ENCODE results near the gene ZNRF3.

Gene ZNRF3

DNA sequence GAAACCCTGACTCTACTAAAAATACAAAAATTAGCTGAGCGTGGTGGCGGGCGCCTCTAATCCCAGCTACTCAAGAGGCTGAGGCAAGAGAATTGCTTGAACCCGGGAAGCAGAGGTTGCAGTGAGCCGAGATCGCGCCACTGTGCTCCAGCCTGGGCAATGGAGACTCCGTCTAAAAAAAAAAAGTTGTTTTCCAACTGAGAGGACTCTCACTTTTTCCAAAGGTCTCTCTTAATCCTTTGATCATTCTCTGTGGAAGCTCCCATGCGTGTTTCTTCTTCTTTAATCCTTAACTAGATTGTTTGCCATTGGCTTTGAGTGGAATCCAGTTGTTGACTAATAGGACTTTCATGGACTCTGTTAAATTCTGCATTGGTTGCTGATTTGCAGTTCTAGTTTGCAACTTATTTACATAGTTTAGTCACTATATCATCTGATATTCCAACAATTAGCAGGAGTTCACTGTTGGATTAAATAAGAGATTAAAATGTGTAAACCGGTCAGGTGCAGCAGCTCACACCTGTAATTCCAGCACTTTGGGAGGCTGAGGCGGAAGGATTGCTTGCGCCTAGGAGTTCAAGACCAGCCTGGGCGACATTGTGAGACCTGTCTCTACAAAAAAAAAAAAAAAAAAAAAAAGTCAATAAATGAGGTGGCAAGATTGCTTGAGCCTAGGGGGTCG, 98.6 kb downstream of the ZNRF3 start:
- DNase-seq (ENCODE audit: low read depth in 1 of 2, low spot score in 1 of 2): no peak

DNA sequence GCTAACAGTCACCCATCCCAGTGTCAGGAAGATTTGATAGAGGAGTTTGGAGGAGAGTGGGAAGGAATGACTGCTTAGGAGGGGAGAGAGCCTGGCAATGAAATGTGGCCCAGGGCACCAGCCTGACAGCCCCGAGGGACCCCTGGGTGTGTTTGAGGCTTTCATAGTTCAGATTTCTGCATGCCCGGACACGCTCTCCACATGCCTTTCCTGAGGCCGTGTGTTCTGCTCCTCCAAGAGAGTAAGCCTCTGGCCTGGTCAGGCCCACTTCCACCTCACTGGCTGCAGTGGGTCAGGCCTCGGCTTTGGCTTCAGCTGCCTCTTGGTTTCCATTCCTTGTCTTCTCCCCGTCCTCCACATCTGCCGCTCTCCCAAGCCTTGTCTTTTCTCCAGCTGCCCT, 99.8 kb downstream of the ZNRF3 start:
- no peak for DNase-seq (ENCODE audit: low read depth in 1 of 2, low spot score in 1 of 2)

DNA sequence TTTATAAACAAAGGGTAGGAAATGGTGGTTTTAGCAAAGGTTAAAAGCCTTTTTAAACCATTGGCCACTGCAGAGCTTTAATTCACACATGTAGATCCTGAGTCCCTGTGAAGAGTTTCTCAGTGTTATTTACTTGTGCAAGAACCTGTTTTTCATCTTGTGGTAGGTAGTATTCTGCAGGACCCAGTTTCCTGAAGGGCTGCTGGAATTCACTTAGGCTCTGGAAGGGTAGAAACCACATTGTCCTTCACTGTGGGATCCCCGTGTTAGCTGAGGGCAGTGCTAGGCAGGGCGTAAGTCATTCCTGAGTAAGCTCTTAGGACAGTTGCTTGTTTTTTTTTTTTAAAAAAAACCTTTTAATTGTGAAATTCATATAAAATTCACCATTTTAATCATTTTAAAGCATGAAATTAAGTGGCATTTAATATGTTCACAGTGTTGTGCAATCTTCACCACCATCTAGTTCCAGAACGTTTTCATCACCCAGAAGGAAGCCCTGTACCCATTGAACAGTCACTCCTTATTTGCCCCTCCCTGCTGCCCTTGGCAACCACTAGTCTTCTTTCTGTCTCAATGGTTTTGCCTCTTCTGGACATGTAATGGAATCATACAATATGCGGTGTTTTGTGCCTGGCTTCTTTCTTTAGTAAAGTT, 100.5 kb downstream of the ZNRF3 start:
- no peak for DNase-seq (ENCODE audit: low read depth in 1 of 2, low spot score in 1 of 2)

DNA sequence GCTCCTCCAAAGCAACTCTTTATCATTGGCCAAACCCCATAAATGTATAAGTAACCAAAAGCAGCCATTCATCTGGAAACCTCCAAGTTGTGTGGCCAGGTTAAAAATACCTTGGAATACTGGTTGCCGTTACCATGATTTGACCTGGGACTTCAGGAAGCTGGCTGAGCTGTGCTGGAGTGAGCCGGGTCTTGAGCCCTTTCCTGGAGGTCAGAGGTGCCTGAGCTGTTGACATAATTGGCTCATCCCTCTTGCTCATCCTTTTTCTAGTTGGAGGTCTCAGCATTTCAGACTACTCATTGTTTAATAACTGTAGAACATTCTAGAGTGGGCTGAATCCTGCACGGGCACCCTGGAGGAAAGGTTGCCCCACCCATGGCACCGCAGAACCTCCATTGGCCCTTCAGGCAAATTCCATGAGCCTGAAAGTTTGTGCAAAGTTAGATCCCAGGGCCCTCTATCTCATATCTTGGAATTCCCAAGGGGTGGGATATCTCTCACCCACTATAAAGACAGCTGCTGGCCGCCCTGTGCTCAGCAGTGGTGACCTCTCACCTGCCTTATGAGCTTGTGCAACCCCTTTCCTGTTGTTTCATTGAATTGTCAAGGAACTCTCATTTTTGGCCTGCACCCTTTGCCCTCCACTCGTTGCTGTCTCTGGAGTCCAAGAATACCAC, 101.2 kb downstream of the ZNRF3 start:
- DNase-seq (ENCODE audit: low read depth in 1 of 2, low spot score in 1 of 2): no peak

DNA sequence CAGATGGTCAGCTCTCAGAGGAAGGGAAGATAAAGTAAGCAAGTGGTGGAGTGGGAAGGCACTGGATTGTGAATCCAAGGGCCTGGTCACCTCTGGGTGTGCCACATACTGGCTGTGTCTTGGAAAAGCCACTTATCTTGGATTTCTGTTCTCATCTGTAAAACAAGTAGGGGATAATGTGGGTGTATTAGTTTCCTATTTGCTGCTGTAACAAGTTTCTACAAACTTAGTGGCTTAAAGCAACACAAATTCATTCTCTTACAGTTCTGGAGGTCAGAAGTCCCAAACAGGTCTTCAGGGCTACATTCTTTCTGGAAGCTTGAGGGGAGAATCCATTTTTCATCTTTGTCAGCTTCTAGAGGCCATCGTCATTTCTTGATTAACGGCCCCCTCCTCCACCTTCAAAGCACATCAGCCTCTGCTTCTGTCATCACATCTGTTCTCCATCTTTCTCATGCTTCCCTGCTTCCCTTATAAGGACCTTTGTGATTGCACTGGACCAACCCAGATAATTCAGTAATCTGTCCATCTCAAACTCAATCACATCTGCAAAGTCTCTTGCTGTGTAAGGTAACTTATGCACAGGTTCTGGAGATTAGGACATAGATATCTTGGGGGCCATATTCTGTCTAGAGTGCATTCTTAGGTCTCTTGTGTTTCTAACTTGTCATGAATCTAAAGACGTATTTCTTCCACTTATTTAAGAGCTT, 102.4 kb downstream of the ZNRF3 start:
- no peak for DNase-seq (ENCODE audit: low read depth in 1 of 2, low spot score in 1 of 2)

DNA sequence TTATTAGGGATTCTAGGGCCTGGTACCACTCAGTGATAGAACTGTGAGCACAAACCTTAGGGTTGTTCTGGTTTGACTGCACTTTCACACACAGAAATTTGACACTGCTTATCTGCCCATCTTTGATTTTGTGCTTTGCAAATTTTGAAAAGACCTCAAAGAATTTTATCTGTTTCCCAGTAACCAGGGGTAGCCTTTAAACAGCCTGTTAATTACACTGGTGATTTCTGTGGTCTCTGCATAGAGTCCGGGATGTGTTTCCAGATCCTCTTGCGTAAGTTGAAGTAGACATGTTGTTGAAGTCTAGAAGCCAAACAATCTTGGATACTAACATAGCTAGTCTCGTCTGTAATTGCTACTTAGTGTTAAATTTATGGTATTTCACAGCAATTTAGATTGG, 103.0 kb downstream of the ZNRF3 start:
- no peak for DNase-seq (ENCODE audit: low read depth in 1 of 2, low spot score in 1 of 2)

DNA sequence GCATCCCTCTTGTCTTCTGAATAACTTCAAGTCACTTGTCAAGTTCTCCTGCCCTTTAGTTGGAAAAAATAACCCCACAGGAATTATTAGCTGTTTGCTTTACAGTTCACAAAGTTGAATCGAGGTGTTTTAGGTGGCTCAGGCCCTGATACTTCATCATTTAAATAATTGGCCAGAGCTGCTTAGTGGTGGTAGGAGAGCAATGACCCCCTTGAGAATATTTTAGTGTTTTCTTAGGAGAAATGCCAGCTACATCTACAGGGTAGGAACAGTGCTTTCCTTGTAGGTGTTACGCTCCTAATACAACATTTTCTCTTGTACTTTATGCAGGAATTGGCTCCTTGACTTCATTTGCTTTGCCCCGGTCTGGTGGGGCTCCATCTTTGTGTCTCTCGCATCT, 105.1 kb downstream of the ZNRF3 start:
- DNase-seq (ENCODE audit: low read depth in 1 of 2, low spot score in 1 of 2): no peak

DNA sequence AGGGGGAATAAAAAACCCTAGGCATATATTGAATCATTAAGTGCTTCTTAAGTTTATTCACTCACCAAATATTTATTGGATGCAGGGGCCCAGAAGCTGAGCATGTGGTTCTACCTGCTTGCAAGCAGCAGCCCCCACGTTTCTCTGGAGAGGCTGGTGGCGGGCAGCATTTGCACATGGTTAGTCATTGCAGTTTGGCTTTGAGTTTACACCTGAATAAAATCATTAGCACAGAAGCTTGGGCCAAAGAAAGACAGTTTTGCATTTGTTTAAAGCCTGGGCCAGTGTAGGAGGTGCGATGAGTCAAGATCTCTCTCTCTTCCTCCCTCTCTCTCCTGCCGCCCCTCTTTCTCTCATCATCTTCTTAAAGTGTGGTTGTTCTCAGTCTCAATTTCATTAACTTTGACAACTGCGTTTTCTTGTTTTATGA, 105.7 kb downstream of the ZNRF3 start:
- DNase-seq (ENCODE audit: low read depth in 1 of 2, low spot score in 1 of 2): no peak

DNA sequence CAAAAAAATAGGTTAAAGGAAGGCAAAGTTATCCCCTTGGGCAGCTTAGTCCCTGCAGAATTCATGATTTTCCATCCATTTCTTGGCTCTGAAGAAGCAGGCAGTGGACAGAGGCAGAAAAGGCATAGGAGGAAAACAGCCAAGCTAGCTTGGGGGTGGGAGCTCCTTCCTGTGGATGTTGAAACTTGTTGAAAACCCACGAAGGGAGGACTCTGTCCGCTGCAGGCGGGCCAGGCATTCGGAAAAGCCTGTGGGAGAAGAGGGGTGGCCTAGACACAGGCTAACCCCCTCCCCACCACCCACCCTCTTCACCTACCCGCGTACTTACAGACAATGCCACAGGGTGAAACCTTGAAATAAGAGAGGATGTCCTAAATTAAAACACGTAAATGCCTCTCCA, 106.1 kb downstream of the ZNRF3 start:
- no peak for DNase-seq (ENCODE audit: low read depth in 1 of 2, low spot score in 1 of 2)

DNA sequence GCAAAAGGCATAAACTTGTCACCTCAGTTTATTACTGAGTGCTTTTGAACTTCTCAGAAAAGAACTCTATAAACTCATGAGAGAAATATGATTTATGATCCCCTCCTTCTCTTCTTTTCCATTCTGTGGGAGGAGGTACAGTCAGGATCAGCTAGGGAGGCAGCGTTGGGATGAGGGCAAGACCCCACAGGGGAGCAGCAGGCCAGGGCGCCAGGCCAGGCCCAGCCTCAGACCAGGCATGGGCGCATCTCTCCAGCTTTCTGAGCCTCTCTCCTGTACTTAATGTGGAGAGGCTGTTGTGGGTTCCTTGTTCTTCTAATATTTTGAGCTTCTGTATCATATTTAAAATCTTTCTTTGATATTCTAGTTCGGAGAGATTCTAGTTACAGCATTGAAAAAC, 106.5 kb downstream of the ZNRF3 start:
- DNase-seq (ENCODE audit: low read depth in 1 of 2, low spot score in 1 of 2): no peak

DNA sequence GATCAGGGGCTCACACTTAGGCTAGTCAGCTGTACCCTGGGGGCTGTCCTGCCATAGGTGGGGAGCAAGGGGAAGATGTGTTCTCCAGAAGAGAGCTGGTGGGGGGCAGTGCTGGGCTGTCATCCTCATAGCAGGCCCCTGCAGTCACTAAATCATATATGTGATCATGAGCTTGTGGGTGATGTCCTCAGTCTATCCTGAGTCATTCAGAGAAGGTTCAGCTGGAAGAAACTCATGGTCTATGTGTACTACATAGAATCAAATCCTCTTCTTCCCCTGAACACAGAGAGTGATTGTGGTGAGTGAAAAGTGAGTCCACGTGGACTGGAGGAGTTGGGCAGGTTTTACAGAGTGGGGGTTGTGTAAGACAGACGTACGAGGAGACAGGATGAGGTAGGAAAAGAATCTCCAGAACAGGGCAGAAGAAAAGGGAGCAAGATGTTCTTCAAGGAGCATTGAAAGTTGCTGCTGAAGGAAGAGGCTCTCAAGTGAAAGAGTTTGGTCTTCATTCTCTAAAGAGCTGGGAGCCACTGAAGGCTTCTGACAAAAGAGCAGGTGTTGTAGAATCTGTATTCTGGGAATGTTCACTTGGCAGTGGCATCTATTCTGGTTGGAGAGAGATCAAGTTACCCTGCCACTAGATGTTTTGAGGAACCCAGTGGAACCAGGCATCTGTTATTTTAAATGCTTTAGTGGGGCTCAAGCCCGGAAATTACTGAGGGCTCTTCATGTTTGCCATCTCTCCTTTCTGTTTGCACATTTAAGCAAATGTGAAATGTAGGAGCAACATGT, 109.4 kb downstream of the ZNRF3 start:
- no peak for DNase-seq (ENCODE audit: low read depth in 1 of 2, low spot score in 1 of 2)

DNA sequence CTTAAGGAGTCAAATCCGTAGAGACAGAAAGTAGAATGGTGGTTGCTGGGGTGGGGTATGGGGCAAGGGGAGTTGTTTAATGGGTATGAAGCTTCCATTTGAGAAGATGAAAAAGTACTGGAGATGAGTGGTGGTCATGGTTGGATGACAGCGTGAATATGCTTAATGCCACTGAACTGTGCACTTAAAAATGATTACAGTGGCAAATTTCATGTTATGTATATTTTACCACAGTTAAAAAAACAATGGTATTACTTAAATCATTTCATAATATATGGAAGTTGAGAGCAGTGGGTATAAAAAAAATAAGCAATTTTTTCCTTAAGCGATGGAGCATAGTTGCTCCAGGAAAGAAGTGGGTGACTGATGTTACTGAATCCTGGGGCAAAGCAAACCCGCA, 111.2 kb downstream of the ZNRF3 start:
- DNase-seq (ENCODE audit: low read depth in 1 of 2, low spot score in 1 of 2): no peak

DNA sequence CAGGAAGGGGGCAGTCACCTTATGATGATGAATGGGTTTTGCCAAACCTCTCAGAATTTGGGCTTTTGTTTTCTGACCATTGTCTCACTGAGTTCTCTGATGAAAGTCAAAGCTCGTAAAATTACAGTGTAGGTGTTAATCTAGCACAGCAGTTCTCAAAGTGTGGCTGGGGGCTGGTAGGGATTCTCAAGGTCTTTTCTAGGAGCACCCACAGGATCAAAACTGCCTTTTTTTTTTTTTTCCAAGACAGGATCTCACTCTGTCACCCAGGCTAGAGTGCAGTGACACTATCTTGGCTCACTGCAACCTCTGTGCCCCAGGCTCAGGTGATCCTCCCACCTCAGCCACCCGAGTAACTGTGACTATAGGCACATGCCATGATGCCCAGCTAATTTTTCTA, 112.2 kb downstream of the ZNRF3 start:
- no peak for DNase-seq (ENCODE audit: low read depth in 1 of 2, low spot score in 1 of 2)

DNA sequence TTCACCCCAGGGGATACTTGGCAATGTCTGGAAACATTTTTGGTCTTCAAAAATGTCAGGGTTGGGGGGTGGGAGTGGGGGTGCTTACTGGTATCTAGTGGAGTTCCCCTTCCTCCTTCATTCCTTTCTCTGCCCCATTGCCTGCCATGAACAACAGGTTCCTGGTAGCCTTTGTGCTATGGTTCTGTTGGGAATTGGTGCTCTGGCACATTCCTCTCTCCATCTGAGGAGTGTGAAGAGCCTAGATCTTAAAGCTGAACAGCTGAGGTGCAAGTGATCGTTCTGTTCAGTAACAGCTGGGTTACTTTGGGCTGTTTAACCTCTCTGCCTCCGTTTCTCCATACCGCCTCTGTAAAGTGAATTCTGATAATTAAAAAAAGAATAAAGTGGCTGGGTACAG, 114.0 kb downstream of the ZNRF3 start:
- no peak for DNase-seq (ENCODE audit: low read depth in 1 of 2, low spot score in 1 of 2)

DNA sequence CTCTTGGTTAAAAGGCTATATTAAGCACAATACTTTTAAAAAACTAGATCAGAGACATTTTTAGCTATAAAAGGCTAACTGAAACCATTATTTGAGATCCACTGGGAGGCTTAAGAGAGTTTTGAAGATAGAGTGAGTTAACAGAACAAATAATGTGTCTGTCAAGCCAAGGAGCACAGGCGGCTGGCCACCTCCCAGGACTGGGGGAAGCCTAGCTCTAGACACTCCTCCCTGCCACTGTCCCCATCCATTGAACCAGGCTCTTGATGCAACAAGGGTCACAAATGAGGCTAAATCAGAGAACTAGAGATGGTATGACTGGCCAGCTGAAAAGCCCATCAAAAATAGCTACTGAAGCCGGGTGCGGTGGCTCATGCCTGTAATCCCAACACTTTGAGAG, 115.3 kb downstream of the ZNRF3 start:
- no peak for DNase-seq (ENCODE audit: low read depth in 1 of 2, low spot score in 1 of 2)

DNA sequence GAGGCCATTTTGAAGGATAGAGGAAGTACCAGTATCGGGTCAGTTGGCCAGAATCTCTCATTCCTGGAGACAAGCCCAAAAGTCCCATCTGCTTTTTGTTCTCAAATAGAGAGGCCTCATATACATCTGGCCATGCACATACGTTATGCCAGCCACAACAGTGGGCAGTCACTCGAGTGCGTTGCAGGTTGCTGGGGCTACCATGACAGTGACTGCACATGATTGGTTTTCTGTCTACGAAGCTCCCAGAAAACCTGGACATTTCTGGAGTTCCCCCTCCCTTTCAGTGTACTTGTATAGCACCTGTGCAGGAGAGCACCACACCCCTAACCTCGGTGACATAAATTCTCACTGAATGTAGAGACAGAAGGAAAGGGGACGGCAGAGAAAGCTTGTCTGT, 116.1 kb downstream of the ZNRF3 start:
- no peak for DNase-seq (ENCODE audit: low read depth in 1 of 2, low spot score in 1 of 2)

DNA sequence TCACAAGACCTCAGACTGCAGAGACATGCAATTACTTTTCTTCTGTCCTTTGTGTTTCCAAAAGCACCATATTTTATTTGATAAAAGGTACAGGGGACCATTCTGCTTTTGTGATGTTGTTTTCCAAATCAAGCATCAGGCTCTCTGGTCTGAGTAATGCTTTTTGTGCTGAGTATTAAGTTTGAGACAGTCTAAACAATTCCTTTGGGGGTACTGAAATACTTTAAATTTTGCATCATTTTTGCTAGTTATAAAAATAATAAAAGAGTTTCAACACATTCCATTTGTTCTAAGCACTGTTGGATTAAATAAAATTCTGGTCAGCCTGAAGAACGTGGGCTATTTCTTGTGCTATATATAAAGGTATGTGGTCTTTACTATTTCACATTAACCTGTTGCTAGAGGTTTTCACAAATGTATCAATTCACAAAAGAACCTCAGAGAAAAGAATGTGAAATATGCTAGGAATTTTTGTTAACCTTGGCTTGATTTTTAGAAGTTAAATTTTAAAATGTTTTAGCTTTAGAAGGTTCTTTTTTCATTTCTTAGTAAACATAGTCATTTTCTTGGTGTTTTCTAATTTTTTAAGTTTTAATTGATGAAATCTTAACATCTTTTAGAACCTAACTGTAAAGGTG, 116.7 kb downstream of the ZNRF3 start:
- DNase-seq (ENCODE audit: low read depth in 1 of 2, low spot score in 1 of 2): no peak

DNA sequence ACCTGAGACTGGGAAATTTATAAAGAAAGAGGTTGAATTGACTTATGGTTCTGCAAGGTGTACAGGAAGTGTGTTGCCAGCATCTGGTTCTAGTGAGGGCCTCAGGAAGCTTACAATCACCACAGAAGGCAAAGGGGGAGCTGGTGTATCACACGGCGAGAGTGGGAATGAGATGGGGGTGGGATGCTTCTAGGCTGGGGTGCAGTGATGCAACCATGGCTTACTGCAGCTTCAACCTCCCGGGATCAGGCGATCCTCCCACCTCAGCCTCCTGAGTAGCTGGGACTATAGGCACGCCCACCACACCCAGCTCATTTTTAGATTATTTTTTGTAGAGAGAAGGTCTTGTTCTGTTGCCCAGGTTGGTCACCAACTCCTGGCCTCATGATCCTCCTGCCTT, 117.3 kb downstream of the ZNRF3 start:
- no peak for DNase-seq (ENCODE audit: low read depth in 1 of 2, low spot score in 1 of 2)

DNA sequence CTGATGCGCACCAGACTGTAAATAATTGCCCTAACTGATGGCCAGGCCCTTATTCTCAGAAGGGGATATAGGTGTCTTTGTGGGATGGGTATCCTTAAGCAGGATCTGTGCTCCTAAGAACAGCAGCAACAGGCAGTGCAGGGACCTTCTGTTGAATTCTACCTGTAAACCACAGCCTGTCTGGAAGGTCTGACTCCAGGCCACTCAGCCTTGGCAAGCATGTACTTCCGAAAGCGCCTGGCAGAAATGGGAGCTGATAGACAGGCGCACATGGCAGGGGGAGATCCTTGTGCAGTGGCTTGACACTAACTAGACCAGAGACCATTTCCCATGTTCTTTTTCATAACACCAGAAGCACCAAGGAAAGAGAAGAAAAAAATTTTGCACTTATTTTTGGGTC, 119.2 kb downstream of the ZNRF3 start:
- no peak for DNase-seq (ENCODE audit: low read depth in 1 of 2, low spot score in 1 of 2)

DNA sequence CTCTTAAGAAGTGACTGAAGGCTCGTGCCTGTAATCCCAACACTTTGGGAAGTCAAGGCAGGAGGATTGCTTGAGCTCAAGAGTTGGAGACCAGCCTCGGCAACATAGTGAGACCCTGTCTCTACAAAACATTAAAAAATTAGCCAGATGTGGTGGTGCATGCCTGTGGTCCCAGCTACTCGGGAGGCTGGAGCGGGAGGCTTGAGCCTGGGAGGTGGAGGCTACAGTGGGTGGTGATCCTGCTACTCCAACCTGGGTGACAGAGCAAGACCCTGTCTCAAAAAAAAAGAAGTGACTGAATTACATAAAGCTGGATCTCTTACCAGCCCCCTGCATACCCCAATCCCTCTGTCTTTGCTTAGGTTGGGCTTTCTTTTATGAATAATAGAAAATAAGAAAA, 120.2 kb downstream of the ZNRF3 start:
- DNase-seq (ENCODE audit: low read depth in 1 of 2, low spot score in 1 of 2): no peak
